NCI-H187 treated with DMSO at 0.1 percent for 48 hours (cell line): ENCODE data around the gene TDP1.
"Not testable (repeated sequence)": the region's sequence is repeated elsewhere in the genome, so short reads cannot be mapped to it uniquely, and the experiment has no call there.

Source experiments
- DNase-seq: peaks from one replicate; lab custom pipeline; 2025; lab: John Stamatoyannopoulos, UW

Gene TDP1

DNA sequence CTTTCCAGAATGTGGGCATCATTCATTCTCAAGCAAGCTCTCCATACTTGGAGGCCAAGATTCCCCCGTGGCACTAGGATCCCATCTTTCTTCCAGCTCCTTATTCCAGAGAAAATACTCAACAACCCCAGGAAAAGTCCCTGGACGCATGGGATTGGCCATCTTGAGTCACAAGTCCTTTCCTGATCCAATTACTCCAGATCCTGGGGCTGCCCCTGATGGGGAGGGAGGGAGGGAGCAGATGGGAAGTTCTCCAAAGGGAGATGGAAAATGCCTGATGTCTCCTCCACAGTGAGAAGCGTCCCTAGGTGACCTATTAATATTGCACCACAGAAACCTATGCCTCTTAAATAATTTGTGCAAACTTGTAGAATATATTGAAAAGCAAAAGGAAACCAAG lies 93.7 kb downstream of the TDP1 start:
- DNase-seq: no peak

GRCh38 chr14:90050271-90050670 lies 94.5 kb downstream of the TDP1 start:
- no peak for DNase-seq

GRCh38 chr14:90053044-90053443 lies 97.3 kb downstream of the TDP1 start:
- no peak for DNase-seq

DNA sequence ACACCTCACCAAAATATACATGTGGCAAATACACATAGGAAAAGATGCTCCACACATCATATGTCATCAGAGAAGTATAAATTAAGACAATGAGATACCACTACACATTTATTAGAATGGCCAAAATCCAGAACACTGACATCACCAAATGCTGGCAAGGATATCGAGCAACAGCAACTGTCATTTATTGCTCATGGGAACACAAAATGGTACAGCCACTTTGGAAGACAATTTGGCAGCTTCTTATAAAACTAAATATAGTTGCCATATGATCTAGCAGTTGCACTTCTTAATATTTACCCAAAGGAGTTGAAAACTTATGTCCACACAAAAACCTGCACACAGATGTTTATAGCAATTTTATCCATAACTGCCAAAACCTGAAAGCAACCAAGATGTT lies 99.1 kb downstream of the TDP1 start:
- no peak for DNase-seq

DNA sequence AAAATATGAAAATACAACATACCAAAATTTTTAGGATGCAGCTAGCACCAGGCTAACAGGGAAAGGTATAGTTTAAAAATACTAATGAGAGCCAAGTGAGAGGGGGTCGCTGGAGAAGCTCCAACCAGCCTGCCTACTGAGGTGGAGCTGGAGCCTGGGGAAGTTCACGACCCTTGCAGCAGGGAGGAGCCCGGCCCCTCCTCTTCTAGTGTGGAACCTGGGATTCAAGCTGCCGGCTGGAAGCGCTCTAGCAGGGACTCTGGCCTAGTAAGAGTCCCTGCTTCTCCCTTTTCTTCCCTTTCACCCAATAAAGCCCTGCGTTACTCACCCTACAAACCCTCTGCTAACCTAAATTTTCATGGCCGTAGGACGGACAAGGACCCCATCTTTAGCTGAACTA lies 101.1 kb downstream of the TDP1 start:
- no peak for DNase-seq

DNA sequence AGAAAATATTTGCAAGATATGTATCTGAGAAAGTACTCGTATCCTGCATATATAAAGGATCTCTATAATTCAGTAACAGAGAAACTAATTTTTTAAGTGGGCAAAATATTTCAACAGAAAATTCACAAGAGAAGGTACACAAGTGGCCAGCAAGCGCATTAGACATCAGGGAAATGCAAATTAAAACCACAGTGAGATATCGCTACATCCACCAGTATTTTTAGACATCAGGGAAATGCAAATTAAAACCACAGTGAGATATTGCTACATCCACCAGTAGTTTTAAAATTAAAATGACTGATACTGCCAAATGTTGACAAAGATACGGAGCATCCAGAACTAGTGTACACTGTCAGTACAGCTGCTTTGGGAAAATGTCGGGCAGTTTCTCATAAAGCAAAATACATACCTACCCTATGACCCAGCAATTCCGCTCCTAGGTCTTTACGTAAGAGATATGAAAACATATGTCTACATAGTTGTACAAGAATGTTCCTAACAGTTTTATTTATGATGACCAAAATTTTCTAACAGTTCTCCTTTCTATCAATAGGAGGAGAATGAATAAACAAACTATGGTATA lies 103.2 kb downstream of the TDP1 start:
- no peak for DNase-seq

DNA sequence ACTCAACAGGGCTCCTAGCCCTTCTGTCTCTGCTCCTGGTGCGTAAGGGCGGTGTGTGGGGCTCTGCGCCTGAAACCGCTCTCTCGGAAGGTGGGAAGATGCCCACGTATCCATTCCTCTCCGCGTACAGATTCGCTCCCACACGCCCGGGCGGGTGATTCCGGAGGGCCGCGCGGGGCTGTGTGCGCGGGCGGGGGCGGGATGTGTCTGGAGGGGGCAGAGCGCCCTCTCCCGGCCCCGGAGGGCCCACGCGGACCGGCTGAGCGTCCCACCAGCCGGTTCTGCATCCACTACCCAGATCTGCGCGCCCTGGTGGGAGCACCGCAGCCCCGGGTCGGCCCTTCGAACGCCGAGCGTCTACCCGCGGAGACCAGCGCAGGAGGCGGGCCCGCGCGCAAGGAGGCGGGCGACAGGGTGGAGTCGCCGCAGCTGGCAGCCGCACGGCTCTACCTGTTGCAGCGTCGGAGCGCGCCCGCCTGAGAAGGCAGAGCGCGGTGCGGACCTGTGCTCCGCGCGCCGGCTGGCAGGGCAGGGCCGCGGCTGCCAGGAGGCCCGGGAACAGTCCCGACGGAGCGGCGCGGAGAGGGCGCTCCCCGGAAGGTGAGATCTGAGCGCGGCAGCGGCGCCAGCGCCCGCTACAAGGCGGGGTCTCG lies 104.7 kb downstream of the TDP1 start:
- DNase-seq: no peak

- no peak for DNase-seq
These were observed 105.4 kb downstream of the TDP1 start for GRCh38 chr14:90060965-90061684.

- DNase-seq: no peak
These were observed 106.0 kb downstream of the TDP1 start, which contains the start of gene KCNK13 for GRCh38 chr14:90061685-90062126. KCNK13 (plus strand) TSS chr14:90061994; CDS start chr14:90062206, 212 bp downstream.

GRCh38 chr14:90062127-90062794 lies 106.5 kb downstream of the TDP1 start:
- DNase-seq: no peak

GRCh38 chr14:90062822-90063539 lies 107.3 kb downstream of the TDP1 start:
- DNase-seq: no peak

DNA sequence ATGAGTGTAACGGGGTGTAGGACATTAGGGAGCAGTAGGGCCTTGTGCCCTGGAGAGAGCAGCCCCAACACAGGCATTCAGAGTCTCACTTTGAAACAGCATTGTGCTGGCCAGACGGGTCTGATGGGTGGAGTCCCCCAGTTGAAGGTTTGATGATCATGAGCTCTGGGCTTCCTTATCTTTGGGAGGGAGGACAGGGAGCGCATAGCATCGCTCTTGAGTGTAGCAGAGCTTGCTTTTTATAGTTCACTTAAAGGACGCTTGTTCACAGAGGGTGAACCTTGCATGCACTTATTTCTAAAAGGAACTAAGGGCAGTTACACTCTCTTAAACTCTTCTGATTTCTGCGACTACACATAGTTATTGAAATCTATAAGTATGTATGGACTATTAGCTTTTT lies 116.6 kb downstream of the TDP1 start:
- DNase-seq: no peak

- DNase-seq: no peak
These were observed 123.8 kb downstream of the TDP1 start for GRCh38 chr14:90079576-90079975.

DNA sequence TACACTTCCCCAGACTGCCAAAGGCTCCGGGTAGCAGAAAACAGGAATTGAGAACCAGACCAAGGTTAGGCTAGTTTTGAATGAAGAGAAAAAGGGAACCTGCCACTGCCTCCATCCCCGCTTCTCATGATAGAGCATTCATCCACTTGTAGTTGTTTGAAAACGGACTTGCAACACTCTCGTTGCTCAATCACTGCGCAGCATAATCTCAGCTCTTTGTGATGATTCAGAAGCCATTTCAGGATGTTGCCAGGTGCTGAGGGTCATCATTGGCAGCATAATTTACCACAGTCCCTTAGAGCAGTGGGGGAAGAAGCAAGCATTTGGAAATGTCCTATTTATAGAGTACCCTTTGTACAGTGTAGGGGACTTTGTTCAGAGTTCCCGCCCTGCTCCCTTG lies 131.7 kb downstream of the TDP1 start:
- DNase-seq: no peak

GRCh38 chr14:90088176-90088575 lies 132.4 kb downstream of the TDP1 start:
- DNase-seq: no peak

DNA sequence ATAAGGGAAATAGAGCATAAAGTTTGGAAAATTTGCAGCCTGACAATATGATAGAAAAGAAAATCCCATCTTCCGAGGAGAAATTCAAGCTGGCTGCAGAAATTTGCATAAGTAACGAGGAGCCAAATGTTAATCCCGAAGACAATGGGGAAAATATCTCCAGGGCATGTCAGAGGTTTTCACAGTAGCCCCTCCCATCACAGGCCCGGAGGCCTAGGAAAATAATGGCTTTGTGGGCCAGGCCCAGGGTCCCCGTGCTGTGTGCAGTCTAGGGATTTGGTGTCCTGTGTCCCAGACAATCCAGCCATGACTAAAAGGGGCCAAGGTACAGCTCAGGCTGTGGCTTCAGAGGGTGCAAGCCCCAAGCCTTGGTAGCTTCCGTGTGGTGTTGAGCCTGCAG lies 133.8 kb downstream of the TDP1 start:
- DNase-seq: not testable (repeated sequence)

DNA sequence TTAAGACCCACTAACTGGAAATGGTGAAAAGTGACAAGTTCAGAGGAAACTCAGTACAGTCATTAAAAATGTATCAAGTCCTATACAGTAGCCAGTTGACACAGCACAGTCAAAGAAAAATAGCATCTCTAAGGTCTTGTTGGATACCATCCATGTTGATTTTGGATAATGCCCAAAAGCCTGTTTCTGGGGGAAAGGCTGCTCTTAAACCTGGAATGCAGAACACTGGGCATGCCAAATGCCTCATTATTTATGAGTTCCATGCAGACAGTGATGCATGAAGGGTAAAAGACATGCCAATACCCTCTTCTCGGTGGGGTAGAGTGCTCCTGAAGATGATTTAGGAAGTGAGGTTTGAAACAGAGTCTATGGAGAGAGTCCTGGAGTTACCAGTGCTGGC lies 135.7 kb downstream of the TDP1 start:
- no peak for DNase-seq

DNA sequence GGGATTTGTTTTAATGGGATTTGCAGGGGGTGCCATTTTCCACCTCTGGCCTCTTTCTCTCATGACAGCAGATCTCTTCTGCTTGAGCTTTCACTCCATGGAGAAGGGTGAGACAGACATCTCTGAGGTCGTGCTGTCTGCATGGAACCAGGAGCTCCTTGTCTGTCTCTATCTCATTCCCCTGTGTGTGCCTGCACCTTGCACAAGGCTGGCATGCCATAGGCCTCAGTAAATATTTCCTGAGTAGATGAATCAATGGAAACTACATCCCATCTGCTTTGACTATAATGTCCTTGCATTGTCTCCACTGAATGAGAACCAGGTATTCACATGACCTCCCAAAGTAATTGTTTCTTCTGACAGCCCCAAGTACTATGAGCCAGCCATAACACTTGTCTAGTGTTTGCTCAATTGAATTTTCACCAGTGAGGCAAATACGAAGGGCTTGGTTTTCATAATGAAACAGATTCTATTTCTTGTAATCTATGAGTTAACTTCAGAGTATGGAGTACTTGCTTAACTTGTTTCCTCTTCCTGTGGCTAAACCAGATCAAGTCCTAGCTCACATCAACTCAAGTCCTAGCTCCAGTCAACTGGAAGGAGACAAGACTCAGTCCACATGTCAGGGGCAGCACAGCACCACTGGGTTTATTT lies 138.3 kb downstream of the TDP1 start:
- no peak for DNase-seq
